Ovary (tissue), 3 donors: ENCODE measurements around the gene POU2F3.

ENCODE experiments used
- EP300 ChIP-seq: sonication (generic); formaldehyde crosslinking; IDR thresholded peaks from one replicate; pipeline ENCODE4 v1.6.1; 2017; ENCODE audit warnings: antibody characterized with exemption
- POLR2A ChIP-seq: fragments of 450-650 bp; IDR thresholded peaks from one replicate; pipeline ENCODE4 v1.6.1; 2017; ENCODE audit warnings: antibody characterized with exemption, mild to moderate bottlenecking, moderate library complexity
- TF ChIP-seq, protein P1 (sequence below), 3 donors: fragments of 450-650 bp in 2 of 3; fragments of 200-600 bp in 1 of 3; IDR thresholded peaks; one replicate each; pipeline versions ENCODE4 v1.5.1 to v1.8.0; 2016 to 2022; ENCODE audit warnings: antibody characterized with exemption in 3 of 3, mild to moderate bottlenecking in 1 of 3
- donor health status: DM: no; HTN: no; CAD: no.

DNA sequence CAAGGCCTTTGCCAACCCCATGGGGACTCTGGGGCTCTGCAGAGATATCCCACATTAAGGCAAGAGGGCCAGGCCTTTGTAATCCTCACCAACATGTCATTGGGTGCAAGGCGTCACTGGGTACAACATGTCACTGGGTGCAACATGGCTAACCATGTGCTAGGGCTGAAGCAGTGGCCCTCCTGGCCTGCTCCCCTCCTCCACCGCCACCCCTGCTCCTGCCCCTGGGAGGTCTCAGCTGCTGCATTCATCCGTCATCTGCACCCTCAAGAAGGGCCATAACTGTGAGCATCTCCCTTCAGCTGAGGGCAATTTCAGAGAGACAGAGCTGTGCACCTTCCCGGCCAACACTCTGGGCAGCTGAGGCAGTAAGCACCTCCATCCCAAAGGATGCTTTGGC lies 45.8 kb upstream of the POU2F3 start:
- TF ChIP-seq, protein P1, sequence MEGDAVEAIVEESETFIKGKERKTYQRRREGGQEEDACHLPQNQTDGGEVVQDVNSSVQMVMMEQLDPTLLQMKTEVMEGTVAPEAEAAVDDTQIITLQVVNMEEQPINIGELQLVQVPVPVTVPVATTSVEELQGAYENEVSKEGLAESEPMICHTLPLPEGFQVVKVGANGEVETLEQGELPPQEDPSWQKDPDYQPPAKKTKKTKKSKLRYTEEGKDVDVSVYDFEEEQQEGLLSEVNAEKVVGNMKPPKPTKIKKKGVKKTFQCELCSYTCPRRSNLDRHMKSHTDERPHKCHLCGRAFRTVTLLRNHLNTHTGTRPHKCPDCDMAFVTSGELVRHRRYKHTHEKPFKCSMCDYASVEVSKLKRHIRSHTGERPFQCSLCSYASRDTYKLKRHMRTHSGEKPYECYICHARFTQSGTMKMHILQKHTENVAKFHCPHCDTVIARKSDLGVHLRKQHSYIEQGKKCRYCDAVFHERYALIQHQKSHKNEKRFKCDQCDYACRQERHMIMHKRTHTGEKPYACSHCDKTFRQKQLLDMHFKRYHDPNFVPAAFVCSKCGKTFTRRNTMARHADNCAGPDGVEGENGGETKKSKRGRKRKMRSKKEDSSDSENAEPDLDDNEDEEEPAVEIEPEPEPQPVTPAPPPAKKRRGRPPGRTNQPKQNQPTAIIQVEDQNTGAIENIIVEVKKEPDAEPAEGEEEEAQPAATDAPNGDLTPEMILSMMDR (IDR thresholded peaks at IDR 0.05), result no peak
- TF ChIP-seq EP300, result no peak
- no peak for TF ChIP-seq POLR2A
